Measurements from ENCODE around the gene PPIL4.
"Not testable (repeated sequence)": the region's sequence is repeated elsewhere in the genome, so short reads cannot be mapped to it uniquely, and the experiment has no call there.

The PPIL4 gene

DNA sequence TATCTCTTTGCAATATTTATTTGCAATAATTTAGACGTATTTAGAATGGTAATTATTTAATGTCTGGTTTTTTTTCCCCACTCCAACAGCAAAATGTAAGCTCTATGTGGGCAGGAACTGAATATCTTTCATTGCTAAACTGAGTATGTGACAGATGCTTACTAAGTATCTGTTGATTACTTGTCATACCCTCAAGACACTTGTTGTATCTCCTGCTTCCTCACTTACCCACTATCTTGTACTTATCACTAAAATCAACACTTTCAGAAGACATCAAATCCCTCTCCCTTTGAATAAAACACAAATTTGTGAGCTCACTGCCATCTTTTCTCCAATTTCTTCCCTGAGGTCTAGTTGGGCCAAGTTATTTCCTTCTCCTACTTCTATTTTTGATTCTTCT, 30.3 kb downstream of the PPIL4 start:
- DNase-seq: no peak

DNA sequence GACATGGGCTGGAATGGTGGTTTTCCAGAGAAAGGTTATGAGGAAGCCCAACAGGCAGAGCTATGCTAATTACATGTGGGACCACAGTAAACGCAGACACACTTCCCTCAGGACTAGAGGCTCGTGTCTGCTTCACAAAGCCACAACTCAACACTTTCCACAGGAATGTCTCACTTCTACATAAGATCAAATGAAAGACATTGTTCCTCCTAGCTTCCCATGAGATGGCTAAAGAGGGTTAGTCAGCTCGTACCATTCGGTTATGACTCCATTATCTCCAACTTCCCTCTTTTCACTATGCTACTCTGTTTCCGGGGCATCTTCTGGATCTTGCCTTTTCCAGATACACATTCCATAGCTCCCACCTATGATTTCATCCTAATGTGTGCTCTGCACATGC, 31.9 kb downstream of the PPIL4 start:
- no peak for DNase-seq

DNA sequence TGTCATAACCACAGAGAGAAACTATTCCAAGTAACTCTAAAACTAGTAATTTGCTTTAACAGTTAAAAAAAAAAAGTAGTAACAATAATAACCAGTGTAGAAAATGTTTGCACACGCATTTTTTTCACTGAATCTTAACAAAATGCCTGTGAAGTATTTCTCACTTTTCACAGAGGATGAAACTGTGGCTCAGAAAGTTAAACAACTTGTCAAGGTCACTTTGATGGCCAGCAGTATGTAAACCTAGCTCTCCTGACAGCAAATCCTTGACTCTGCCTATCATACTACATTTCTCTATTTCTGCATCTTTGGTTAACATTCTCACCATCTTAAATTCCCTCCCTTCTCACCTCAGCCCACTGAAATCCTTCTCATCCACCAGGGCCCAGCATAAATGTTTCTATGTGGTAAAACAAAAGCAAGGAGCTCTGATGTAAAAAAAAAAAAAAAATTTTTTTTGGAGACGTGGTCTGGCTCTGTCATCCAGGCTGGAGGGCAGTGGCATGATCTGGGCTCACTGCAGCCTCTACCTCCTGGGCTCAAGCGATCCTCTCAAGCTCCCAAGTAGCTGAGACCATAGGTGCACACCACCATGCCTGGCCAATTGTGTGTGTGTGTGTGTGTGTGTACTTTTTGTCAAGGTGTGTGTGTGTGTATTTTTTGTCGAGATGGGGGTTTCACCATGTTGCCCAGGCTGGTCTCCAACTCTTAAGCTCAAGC, 34.9 kb downstream of the PPIL4 start:
- DNase-seq: no peak

DNA sequence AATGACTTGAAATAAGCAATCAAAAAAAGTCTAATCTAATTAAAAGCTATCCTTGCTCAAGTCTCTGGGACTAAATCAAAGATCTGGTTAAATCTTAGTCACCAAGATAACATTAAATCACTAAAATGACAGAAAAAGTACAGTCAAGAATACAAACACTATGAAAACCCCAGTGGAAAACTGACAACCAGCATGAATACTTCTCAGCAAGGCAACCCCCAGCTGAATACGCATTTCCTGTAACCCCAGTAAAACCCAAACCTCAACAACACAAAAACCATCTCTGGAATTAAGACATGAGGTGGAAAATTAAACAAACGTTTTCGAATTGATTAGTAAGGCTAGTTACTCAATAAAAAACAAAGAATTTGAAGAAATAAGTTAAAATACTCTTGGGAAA, 37.4 kb downstream of the PPIL4 start:
- no peak for DNase-seq

- no peak for DNase-seq
Observed at GRCh38 chr6:149503872-149504271, 42.0 kb downstream of the PPIL4 start.

DNA sequence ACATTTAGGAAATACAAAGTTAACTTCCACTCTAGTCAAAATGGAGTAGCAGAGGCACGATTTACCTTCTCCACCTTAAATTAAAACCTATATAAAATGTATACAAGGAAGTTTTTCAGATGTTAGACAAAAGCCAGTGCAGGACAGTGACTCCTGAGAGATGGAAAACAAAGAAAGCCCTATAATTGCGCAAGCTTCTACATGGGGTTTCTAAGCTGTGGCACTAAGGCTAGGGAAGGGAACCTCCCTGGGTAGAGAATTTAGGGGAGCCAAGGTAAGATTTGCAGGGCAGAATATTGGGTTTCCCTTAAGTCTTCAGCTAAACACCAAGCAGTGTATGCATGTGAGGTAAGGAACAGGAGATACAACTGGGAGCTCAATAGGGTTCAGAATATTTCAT, 42.6 kb downstream of the PPIL4 start:
- no peak for DNase-seq

- no peak for DNase-seq
Observed at GRCh38 chr6:149501768-149502167, 44.1 kb downstream of the PPIL4 start.

- no peak for DNase-seq
Observed at GRCh38 chr6:149501201-149501600, 44.6 kb downstream of the PPIL4 start.

GRCh38 chr6:149500096-149500495, 45.7 kb downstream of the PPIL4 start:
- DNase-seq: no peak

GRCh38 chr6:149499066-149499465, 46.8 kb downstream of the PPIL4 start:
- DNase-seq: no peak

DNA sequence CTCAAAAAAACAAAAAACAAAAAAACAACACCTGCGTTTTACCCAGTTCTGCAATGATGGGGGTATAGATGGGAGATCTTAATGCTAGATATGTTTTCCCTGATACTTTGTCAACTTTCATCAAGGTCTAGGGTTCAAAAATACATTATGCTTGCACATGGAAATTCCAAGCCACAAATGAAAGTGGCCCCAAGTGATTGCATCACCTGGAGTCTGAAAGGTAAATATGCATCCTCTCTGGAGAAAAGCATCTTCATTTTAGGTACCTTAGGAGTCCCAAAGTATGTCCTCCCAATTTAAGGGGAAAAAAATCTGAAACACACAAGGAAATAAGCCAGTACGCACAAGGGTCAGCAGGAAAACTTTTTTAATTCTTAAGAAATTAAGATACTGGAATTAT, 48.5 kb downstream of the PPIL4 start:
- DNase-seq: no peak

DNA sequence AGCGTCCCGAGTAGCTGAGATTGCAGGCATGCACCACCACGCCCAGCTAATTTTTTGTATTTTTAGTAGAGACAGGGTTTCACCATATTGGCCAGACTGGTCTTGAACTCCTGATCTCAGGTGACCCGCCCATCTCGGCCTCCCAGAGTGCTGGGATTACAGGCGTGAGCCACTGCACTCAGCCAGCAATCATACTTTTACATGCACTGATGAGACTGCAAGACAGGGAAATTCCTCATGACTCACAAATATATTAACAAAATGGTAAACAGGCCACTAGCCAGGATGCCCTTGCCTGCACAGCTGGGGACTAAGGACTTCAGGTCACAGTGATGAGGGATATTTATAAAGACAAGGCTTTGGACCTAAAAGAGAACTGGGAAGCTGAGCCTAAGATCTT, 49.2 kb downstream of the PPIL4 start:
- not testable (repeated sequence) for DNase-seq

DNA sequence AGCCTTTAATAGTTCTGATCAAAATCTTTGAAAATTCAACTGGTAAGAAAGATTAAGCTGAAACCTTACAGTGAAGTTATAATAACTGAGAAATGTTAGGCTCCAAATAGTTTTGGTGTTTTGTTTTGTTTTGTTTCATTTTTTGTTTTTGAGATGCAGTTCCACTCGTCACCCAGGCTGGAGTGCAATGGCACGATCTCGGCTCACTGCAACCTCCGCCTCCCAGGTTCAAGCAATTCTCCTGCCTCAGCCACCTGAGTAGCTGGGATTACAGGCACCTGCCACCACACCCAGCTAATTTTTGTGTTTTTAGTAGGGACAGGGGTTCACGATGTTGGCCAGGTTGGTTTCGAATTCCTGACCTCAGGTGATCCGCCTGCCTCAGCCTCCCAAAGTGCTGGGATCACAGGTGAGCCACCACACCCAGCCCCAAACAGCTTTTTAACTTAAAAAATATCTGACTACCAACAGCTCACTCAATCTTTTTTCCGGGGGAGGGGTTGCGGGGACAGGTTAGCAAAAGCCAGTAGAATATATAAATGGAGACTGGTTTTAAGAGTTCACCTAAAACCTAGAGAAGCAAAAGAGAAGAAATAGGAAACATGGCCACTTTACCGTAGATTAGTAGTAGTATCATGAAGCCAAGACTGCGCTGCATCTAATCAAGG, 50.4 kb downstream of the PPIL4 start:
- not testable (repeated sequence) for DNase-seq

DNA sequence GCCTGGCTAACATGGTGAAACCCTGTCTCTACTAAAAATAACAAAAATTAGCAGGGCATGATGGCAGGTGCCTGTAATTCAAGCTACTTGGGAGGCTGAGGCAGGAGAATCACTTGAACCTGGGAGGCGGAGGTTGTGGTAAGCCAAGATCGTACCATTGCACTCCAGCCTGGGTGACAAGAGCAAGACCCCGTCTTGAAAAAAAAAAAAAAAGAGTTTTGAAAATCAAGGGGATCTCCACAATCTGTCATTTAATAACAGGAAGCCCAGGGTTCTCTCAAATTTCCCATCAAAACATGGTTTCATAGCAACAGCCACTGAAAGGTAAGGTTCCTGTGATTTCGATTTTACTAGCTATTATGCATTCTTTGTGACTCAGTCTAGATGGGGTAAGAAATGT, 51.0 kb downstream of the PPIL4 start:
- not testable (repeated sequence) for DNase-seq

- DNase-seq: no peak
Observed at GRCh38 chr6:149493761-149494320, 52.0 kb downstream of the PPIL4 start.

DNA sequence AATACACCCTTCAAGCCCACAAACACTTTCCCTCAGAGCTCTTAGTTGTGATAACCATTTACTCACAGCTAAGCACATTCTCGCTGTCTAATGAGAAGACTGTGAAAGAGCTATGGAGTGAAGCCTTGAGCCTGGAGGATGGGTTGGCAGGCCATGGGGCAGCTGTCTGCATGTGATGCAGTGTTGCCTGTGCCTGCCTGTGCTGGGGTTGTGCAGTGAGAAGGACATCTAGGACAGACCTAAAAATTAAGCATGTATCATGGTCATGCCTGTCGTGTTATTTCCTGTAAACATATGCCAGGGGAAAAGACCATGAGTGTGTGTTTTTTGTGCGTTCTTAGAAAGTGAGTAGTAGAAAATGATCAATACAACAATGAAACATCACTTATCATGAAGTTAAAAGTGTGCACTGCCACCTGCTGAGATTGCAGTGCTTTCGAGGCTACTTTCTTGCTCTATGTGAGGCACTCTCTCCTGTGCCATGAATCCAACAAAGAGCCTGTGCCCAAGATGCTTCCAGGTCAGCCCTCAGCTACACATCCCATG, 53.0 kb downstream of the PPIL4 start:
- DNase-seq: no peak

GRCh38 chr6:149489967-149490366, 55.9 kb downstream of the PPIL4 start:
- no peak for DNase-seq

DNA sequence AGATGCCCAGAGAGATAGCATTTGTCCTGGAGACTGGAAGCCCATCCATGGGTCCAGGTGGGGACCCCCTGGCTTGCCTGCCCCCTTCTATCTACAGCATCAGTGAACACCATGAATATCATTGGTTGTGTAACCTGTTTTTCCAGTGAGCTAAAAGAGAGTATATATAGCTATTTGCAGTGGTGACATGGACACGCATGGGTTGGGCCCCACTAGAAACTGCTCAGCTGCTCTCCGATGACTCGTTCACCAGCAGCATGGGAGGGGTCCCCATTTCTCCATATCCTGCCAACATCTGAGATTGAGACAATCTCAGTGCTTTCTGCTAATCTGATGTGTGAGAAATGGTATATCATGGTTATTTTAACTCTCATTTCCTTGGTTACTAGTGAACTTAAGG, 57.0 kb downstream of the PPIL4 start:
- no peak for DNase-seq

- no peak for DNase-seq
Observed at GRCh38 chr6:149487316-149487715, 58.5 kb downstream of the PPIL4 start.

- DNase-seq: no peak
Observed at GRCh38 chr6:149484733-149485700, 60.8 kb downstream of the PPIL4 start, which contains the start of gene ZC3H12D. Gene ZC3H12D (minus strand): TSS chr6:149485014. CDS start chr6:149474543, 10,471 bp downstream.

DNA sequence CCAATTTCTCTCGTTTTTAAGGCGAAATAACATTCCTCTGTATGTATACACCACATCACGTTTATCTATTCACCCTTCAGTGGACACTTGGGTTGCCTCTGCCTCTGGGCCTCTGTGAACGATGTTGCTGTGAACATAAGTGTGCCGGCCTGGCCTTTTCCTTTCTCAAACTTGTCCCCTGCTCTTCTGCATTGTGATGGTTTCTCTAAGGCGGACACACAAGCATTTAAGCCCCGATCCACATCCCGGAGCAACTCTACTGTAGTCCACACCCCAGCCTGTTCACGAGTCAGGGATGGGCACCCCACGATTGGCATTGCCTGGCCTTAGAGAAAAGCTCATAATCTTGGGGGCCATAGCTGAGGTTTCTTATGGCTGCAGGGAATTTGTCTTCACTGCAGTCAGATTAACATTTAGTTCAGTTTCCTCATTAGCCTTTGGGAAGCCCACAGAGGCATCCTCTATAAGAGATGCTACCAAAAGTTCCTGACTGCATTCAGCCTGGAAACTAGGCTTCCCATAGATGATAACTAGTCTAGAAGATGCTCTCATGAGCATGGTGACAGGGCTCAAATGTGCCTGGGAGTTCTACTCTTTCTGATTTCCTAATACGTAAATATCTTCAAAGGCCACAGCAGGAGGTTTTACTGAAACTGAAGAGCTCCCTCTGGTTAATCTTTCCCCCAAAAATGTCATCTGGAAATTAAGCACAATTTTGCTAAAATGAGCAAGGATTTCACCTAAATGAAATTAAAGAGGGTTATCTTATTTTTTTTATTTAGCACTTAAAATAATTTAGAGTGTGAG, 61.8 kb downstream of the PPIL4 start:
- DNase-seq: no peak

GRCh38 chr6:149483334-149483725, 62.5 kb downstream of the PPIL4 start:
- DNase-seq: no peak
